GM21367 (cell line): ENCODE data around the gene TSNAXIP1.

ENCODE experiments used
- ATAC-seq: cut with Tn5 transposase; IDR thresholded peaks from one replicate; pipeline ENCODE4 v1.9.1; 2021; ENCODE audit not compliant: unreplicated experiment

TSNAXIP1 gene

DNA sequence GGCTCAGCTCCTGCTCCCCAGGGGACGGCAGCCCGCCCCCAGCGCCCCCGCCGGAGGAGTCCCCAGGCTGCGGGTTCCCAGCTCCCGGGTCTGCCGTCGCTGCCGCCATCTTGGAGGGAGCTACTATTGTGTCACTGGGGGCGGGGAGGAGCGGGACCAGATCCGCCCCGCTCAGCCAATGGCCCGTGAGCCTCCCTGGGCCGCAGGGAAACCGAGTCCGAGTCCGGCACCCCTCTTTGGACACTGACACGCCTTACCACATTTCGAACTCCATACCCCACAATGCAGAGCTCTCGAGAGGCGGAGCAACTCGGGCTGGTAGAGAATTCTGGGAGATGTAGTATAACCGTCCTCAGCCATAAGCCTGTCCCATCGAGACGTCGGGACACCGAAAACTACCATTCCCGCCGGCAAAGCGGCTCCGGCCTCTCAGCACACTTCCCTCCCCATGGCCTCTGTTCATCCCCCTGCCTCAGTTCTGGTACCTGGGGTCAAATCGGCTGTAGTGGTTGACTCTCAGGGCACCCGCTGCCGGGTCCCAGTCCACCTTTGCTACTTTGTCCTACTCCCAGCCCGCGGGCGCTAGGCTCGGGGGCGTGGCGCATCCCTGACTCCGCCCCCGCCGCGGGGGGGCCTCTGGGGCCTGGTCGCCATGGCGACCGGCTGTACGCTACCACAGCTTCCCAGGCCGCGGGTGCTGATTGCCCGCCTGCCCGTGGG, at the start of gene TSNAXIP1, which contains the start of gene RANBP10:
TSS of gene TSNAXIP1 (plus strand) at position 462 of the 720 bp plus-strand sequence. CDS start 261 bp downstream, outside the sequence.
TSS of gene RANBP10 (minus strand) at position 133 of the 720 bp plus-strand sequence. CDS start at position 109, 24 bp downstream.
- peak; percentile 88 for ATAC-seq

GRCh38 chr16:67758006-67758405, 48.7 kb upstream of the TSNAXIP1 start:
- ATAC-seq, result no peak

DNA sequence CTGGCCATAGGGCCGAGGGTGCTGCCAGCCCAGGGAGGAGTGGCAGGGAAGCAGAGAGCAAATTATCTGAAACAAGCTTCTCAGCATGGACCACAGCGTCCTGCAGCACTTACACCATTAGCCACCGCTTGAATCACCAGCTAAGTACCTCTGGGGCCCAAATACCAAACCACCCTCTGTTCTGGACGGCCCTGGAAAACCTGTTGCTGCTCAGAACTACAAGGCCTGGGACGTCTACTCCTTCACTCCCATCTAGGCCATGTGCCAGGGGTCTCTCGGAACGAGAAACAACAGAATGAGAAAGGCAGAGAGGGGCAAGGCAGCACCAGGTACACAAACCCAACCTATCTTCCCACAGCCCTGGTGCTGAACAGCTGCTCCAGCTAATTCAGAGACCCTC, 47.7 kb upstream of the TSNAXIP1 start:
- ATAC-seq, result no peak

GRCh38 chr16:67760206-67760955, 46.3 kb upstream of the TSNAXIP1 start:
- ATAC-seq, result no peak

DNA sequence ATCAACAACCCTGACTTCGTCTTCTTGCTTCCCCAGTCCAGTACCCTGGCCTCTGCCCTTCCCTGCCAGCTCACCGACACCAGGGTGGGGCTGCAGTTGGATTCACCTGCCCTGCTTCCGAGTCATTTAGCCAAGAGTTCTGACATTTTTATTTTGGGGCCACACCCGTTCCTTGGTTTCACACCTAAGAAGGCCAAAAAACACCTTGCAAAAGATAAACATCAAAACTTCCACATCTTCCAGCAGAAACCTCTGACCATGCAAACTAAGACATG, 45.8 kb upstream of the TSNAXIP1 start:
- no peak for ATAC-seq

GRCh38 chr16:67761924-67762323, 44.8 kb upstream of the TSNAXIP1 start:
- no peak for ATAC-seq

- ATAC-seq, result no peak
These were observed 44.3 kb upstream of the TSNAXIP1 start for GRCh38 chr16:67762385-67762784.

DNA sequence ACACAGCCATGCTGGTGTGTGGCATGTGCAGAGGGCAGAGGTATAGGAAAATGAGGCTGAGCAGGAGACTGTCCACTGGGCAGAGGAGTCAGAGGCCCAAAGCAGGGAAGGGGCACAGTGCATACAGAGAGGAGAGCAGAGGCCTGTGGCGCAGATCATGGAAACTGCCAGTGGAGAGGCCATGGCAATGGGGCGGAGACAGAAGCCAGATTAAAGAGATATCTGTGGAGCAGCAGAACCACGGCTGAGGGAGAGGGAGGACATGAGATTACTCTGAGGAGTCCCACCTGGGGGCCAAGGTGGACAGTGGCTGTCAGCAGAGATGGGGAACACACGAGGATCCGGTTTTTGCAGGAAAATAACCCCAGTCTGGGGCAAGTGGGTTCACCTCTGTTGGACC, 43.6 kb upstream of the TSNAXIP1 start:
- ATAC-seq, result no peak

DNA sequence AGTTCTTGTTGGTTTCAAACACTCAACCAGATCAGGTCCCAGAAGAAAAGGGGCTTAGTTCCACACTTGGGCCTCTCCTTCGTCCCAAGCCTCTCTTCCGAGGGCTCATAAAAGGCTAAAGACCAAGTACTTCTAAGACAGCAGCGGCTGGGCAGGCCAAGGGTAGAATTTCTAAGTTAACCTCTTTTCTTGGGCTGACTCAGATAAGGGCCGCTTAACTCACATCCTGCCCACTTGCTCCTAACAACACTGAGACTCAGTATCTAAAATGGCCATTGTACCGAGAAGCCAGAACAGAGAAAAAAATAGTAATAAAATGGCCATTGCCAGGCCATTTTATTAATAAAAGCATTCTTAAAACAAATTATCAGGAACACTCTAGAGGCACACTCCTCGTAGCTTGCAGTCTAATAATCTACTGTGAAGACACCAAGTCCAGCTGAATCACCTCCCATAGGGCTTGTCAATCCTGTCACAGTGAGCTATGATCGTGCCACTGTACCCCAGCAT, 42.5 kb upstream of the TSNAXIP1 start:
- no peak for ATAC-seq

DNA sequence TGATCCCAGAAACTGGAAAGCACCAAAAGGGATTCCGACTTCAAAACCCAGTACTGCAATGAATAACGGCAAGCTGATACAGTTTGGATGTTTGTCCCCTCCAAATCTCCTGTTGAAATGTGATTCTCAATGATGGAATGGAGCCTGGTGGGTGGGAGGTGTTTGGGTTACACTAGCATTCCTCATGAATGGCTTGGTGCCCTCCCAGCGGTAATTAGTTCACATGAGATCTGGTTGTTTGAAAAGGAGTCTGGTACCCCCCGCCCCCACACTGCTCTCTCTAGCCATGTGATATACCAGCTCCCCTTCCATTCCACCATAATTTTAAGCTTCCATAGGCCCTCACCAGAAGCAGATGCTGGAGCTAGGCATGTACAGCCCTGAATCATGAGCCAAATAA, 40.4 kb upstream of the TSNAXIP1 start:
- ATAC-seq, result no peak

DNA sequence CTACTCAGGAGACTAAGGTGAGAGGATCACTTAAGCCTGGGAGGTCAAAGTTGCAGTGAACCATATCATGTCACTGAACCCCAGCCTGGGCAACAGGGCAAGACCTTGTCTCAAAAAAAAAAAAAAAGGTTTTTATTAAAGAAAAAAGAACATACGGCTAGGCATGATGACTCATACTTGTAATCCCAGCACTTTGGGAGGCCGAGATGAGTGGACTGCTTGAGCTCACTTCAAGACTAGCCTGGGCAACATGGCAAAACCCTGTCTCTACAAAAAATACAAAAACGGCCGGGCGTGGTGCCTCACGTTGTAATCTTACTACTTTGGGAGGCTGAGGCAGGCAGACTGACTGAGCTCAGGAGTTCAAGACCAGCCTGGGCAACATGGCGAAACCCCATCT, 38.7 kb upstream of the TSNAXIP1 start:
- ATAC-seq, result no peak

DNA sequence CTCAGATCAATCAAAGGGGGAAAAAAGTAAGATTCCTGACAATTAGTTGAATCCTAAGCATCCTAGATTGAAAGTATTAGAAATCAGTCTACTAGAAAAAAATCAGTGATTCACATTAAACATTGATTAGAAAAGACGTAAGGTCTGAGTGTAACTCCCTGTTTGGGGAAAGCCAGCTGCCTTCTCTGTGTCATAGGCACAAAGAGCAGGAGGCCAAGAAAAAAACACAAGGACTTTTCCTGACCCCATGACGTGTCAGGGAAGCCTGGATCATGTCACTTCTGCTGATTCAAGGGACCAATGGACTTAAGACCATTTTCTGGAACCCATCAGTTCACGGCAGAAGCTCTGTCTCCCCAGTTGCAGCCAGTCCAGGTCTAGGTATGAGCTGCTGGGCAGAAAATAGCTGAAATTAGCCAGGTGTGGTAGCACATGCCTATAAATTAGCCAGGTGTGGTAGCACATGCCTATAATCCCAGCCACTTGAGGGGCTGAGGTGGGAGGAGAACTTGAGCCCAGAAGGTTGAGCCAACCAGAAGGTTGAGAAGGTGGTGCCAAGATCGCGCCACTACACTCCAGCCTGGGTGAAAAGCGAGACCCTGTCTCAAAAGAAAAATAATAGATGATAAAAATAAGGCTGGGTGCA, 36.2 kb upstream of the TSNAXIP1 start:
- ATAC-seq, result no peak

DNA sequence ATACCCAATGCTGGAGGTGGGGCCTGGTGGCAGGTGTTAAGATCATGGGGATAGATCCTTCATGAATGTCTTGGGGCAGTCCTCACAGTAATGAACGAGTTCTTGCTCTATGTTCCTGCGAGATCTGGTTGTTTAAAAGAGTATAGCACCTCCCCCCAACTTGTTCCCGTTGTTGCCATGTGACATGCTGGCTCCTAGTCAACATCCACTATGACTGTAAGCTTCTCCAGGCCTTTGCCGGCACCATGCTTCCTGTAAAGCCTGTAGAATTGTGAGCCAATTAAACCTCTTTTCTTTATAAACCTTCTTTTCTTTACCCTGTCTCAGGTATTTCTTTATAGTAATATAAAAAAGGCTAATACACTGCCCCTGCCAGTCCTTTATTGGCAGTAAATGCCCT, 33.6 kb upstream of the TSNAXIP1 start:
- ATAC-seq, result no peak

DNA sequence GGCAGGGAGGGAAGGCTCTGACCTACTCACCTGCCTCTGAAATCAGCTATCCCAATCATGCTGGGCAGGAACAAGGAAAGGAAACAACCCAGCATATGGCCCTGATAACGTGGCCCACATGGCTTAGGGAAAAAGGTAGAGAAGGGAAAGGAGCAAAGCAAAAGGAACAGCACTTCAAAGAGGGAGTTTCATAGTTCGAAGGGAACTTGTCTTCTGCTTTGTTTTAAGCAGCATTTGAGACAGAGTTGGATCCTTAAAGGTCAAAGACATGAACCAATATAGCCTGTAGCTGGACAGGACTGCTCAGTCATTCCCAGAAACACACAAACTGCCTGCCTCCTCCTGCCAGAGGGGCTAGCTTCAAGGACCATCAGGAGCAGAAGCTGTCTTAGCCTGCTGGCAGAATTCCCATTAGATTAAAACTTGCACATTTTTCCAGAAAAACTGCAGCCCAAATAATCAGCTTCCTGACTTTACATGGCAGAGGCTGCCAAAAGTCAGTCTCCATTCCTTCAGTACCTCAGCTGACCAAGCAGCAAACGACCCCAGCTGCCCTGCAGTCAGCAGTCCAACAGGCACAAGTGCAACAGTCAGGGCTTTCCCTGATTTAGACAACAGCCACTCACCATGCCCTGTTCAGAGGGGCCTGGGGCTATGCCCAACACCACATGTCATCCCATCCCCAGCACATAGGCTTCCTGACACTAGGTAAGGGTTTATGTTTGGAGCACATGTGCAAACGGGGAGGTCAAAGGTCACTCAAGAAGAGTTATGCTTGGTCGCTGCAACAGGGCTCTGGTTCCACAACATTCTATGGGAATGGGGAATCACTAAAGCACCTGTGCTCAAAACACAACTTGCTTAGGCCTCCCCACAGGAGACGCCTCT, 32.9 kb upstream of the TSNAXIP1 start:
- no peak for ATAC-seq

GRCh38 chr16:67774457-67774853, 32.2 kb upstream of the TSNAXIP1 start:
- no peak for ATAC-seq

DNA sequence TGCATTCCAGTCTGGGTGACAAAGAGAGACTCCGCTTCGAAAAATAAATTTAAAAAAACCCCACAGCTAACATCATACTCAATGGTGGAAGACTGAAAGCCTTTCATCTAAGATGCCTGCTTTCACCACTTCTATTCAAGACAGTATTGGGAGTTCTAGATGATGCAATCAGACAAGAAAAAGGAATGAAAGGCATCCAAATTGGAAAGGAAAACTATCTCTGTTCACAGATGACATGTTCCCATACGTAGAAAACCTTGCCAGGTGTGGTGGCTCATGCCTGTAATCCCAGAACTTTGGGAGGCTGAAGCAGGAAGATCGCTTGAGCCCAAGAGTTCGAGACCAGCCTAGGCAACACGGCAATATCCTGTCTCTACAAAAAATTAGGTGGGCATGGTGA, 31.4 kb upstream of the TSNAXIP1 start:
- ATAC-seq, result no peak

GRCh38 chr16:67779256-67780014, 27.3 kb upstream of the TSNAXIP1 start:
- no peak for ATAC-seq

DNA sequence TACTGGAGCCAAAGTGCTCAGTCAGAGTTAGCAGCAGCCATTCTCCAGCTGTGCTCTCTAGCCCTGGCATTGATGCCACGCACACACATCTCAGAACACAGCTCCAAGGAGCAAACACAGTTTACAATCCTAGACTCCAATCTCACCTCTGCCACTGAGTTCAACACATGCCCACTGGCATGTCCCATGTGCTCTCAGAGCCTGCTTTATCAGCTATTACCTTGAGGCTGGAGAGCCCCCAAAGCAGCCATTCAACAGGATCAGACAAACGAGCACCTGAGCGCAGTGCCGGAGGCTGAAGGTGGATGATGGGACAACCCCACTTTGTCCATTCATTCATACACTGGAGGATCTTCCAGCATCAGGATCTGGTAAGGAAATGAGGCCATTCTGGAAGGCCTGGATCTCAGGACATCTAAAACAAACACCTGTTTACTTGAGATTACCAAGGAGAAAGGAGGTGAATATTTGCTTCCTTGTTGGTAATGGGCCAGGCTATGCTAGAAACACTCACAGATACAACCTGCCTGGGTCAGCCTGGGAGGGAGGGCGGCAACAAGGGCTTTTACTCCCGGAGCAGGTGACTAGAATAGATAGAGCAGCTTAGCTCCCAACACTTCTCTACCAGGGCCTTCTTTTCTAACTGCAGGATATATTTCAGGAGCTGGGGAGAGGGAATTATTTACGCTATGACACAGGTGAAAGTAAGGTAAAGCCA, 25.7 kb upstream of the TSNAXIP1 start:
- no peak for ATAC-seq

DNA sequence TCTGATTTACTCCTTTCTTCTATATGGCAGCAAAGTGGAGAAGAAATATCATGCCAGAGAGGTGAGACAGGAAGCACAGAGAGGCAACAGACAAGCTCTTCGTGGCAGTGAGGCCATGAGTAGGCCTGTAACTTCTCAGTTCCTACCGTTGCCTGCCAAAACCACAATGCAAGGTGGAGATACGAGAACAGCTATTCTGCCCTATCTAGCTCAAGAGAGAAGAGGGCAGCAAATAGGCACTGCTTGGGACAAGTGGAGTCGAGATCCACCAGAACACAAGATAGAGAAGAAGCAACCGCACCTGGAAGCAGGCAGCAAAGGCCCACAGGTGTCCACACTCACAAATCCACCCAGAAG, 25.1 kb upstream of the TSNAXIP1 start:
- ATAC-seq, result no peak
